ENCODE measurements around the gene DPEP2NB. TPM values are rescaled to one million over a fixed set of nuclear protein-coding genes. Genes with fewer than 3 reads are reported as not detected.
"Not testable (repeated sequence)": the region's sequence is repeated elsewhere in the genome, so short reads cannot be mapped to it uniquely, and the experiment has no call there.

DPEP2NB gene
- total RNA-seq, 1 donor from 2014 or later, result not detected

- TF ChIP-seq POLR2AphosphoS5 (IDR thresholded peaks at IDR 0.05; ENCODE audit: insufficient read depth in 1 of 2, low read depth in 1 of 2) (no peak), CTCF (IDR thresholded peaks at IDR 0.05) (no peak)
- H3K27me3 ChIP-seq, result no peaks in the 10 kb centered on the region
- H3K9me3 ChIP-seq, result no peaks in the 10 kb centered on the region
- no peaks in the 10 kb centered on the region for H3K36me3 ChIP-seq
- no peak overlapping the region for H3K4me3 ChIP-seq
- intact Hi-C loops (cut with DNase I), result no loop called here
- no peak overlapping the region for H3K27ac ChIP-seq
- no peak for DNase-seq (ENCODE audit: extremely low spot score in 2 of 2)
- no peaks in the 10 kb centered on the region for H3K4me1 ChIP-seq
Measured at GRCh38 chr16:67976205-67976604, 39.5 kb downstream of the DPEP2NB start.

GRCh38 chr16:67975321-67976105, 40.2 kb downstream of the DPEP2NB start:
- H3K9me3 ChIP-seq, result no peaks in the 10 kb centered on the region
- TF ChIP-seq POLR2A (IDR thresholded peaks at IDR 0.05) (no peak), CTCF (IDR thresholded peaks at IDR 0.05) (no peak), POLR2AphosphoS5 (IDR thresholded peaks at IDR 0.05; ENCODE audit: insufficient read depth in 1 of 2, low read depth in 1 of 2) (no peak)
- intact Hi-C loops (cut with DNase I), result no loop called here
- no peak overlapping the region for H3K4me3 ChIP-seq
- no peaks in the 10 kb centered on the region for H3K27me3 ChIP-seq
- no peak overlapping the region for H3K27ac ChIP-seq
- no peak for DNase-seq (ENCODE audit: extremely low spot score in 2 of 2)
- no peaks in the 10 kb centered on the region for H3K36me3 ChIP-seq
- H3K4me1 ChIP-seq, result no peaks in the 10 kb centered on the region

DNA sequence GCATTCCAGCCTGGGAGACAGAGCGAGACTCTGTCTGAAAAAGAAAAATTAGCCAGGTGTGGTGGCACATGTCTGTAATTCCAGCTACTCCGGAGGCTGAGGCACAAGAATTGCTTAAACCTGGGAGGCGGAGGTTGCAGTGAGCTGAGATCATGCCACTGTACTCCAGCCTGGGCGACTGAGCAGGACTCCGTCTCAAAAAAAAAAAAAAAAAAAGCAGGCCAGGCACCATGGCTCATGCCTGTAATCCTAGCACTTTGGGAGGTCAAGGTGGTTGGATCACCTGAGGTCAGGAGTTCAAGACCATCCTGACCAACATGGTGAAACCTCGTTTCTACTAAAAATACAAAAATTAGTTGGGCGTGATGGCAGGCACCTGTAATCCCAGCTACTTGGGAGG, 43.4 kb downstream of the DPEP2NB start:
- peaks cover 16% of the 10 kb centered on the region for H3K4me1 ChIP-seq

DNA sequence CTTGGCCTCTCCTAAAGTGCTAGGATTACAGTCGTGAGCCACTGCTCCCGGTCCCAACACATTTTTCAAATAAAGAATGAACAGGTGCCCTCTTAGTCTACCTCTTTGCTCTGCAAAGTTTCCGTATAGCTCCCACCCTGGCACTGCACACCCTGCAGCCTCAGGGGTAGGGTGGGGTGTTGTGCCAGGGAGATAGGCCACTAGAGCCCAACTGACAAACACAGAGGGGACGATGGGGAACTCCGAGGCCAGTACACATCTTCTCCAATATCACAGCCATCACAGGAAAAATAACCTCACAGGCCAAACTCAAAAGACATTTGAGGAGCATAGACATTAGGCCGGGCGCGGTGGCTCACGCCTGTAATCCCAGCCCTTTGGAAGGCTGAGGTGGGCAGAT, 44.6 kb downstream of the DPEP2NB start:
- H3K4me1 ChIP-seq, result peaks cover 28% of the 10 kb centered on the region
- intact Hi-C loops (cut with DNase I), result no loop called here
- DNase-seq (ENCODE audit: extremely low spot score in 2 of 2), result no peak
- H3K27ac ChIP-seq, result no peak overlapping the region
- no peak overlapping the region for H3K4me3 ChIP-seq
- H3K9me3 ChIP-seq, result no peaks in the 10 kb centered on the region
- no peaks in the 10 kb centered on the region for H3K27me3 ChIP-seq
- no peaks in the 10 kb centered on the region for H3K36me3 ChIP-seq
- TF ChIP-seq POLR2AphosphoS5 (IDR thresholded peaks at IDR 0.05; ENCODE audit: insufficient read depth in 1 of 2, low read depth in 1 of 2), result no peak
- no peak for TF ChIP-seq POLR2A (IDR thresholded peaks at IDR 0.05)
- TF ChIP-seq CTCF (IDR thresholded peaks at IDR 0.05), result no peak

More for the DNA sequence above, 43.4 kb downstream of the DPEP2NB start:
- DNase-seq (ENCODE audit: extremely low spot score in 2 of 2); intact Hi-C loops (cut with DNase I); H3K4me3 ChIP-seq; H3K9me3 ChIP-seq; H3K27ac ChIP-seq; H3K27me3 ChIP-seq; H3K36me3 ChIP-seq: not testable (repeated sequence)

DNA sequence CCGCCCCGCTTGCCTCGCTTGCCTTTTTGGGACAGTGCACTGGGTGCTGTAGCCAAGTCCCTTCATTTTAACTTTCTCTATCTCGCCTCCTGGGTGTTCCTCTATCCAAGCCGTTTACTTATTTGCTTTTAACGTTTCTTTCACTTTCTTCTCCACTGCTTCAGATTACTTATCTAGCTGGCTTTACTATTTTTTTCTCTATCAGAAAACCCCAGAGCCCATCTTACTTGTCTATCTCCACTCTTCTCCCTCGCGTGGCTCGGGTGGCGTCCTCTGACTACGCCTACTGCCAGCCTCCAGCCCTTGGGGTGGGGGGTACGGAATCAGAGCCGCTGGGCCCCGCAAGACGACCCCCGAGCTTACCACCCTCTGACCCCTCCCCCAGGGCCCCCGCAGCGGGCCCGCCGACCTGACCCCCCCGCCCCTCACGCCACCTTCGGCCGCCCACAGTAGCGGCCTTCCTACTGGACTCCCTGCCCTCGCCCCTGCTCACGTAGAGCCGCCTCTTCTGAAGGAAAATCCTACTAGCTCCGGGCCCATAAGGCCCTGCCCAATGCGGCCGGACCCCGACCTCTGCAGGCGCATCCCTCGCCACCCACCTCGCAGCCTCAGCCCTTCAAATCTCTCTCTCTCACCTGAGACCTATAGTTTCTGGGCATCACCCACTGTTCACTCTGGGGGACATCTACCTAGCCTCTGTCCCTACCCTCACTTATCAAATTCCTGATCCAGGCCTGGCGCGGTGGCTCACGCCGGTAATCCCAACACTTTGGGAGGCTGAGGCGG, 46.3 kb downstream of the DPEP2NB start:
- Histone ChIP-seq H3K27me3 (no peaks in the 10 kb centered on the region), H3K9me3 (no peaks in the 10 kb centered on the region), H3K4me3 (peak overlapping the region; percentile 81 to 91), H3K36me3 (no peaks in the 10 kb centered on the region), H3K4me1 (peaks cover 45% of the 10 kb centered on the region), H3K27ac (peak overlapping the region; percentile 89)
- no peak for DNase-seq (ENCODE audit: extremely low spot score in 2 of 2)
- intact Hi-C loops (cut with DNase I), result no loop called here
- no peak for TF ChIP-seq POLR2A (IDR thresholded peaks at IDR 0.05)
- no peak for TF ChIP-seq POLR2AphosphoS5 (IDR thresholded peaks at IDR 0.05; ENCODE audit: insufficient read depth in 1 of 2, low read depth in 1 of 2)
- no peak for TF ChIP-seq CTCF (IDR thresholded peaks at IDR 0.05)
